Neural cell (in vitro differentiated cells): ENCODE data around the gene KMT2B. TPM values are rescaled to one million over a fixed set of nuclear protein-coding genes. Genes with fewer than 3 reads are reported as not detected.

Experiments
- H2AFZ ChIP-seq: fragments of 200-600, 300-800 bp; sonication (generic), shearing (Covaris generic); 2 replicates; pipeline ENCODE4 v1.6.0; 2014; ENCODE audit warnings: low read depth, mild to moderate bottlenecking, antibody characterized with exemption, low read length, moderate library complexity
- H3F3A ChIP-seq: fragments of 200-600 bp; shearing (Covaris generic); 2 replicates; pipeline ENCODE4 v1.6.1; 2016; ENCODE audit warnings: mild to moderate bottlenecking, moderate library complexity, mixed read lengths, antibody characterized with exemption, low read length; ENCODE audit not compliant: insufficient read depth, poor library complexity, severe bottlenecking
- H3K27ac ChIP-seq: fragments of 200-600, 300-800 bp; sonication (generic), shearing (Covaris generic); 2 replicates; pipeline ENCODE4 v1.5.1; 2014; ENCODE audit warnings: mild to moderate bottlenecking, low read length, moderate library complexity
- H3K27me3 ChIP-seq: fragments of 300-800, 200-600 bp; sonication (generic), shearing (Covaris generic); 2 replicates; pipeline ENCODE4 v1.6.0; 2014; ENCODE audit warnings: mild to moderate bottlenecking, low read depth, low read length, moderate library complexity; ENCODE audit not compliant: insufficient read depth
- H3K36me3 ChIP-seq: fragments of 300-800, 200-600 bp; sonication (generic), shearing (Covaris generic); 2 replicates; pipeline ENCODE4 v1.5.1; 2014; ENCODE audit warnings: mild to moderate bottlenecking, antibody characterized with exemption, low read length, moderate library complexity; ENCODE audit not compliant: insufficient read depth
- H3K4me2 ChIP-seq: fragments of 300-800, 200-600 bp; sonication (generic), shearing (Covaris generic); 2 replicates; pipeline ENCODE4 v1.6.0; 2014; ENCODE audit warnings: mild to moderate bottlenecking, low read length
- H3K4me3 ChIP-seq: fragments of 300-800, 200-600 bp; sonication (generic), shearing (Covaris generic); 2 replicates; pipeline ENCODE4 v1.5.1; 2014; ENCODE audit warnings: mild to moderate bottlenecking, low read length, moderate library complexity
- H3K79me2 ChIP-seq: fragments of 200-600 bp; shearing (Covaris generic); replicated peaks from 2 replicates; pipeline ENCODE4 v1.6.0; 2014; ENCODE audit warnings: mild to moderate bottlenecking, low read length, moderate library complexity; ENCODE audit not compliant: insufficient read depth
- H3K9ac ChIP-seq: fragments of 300-800, 200-600 bp; sonication (generic), shearing (Covaris generic); 2 replicates; pipeline ENCODE4 v1.6.1; 2016; ENCODE audit warnings: mild to moderate bottlenecking, low read length, mixed read lengths
- H3K9me2 ChIP-seq: fragments of 200-600 bp; shearing (Covaris generic); 2 replicates; pipeline ENCODE4 v1.6.1; 2016; ENCODE audit warnings: mild to moderate bottlenecking, low read length, mixed read lengths; ENCODE audit not compliant: insufficient read depth
- H3K9me3 ChIP-seq: fragments of 200-600, 300-800 bp; sonication (generic), shearing (Covaris generic); 2 replicates; pipeline ENCODE4 v1.6.1; 2016; ENCODE audit warnings: mild to moderate bottlenecking, mixed run types, low read length, moderate library complexity, mixed read lengths
- H4K20me1 ChIP-seq: fragments of 200-600 bp; shearing (Covaris generic); 2 replicates; pipeline ENCODE4 v1.6.1; 2016; ENCODE audit warnings: mild to moderate bottlenecking, mixed run types; ENCODE audit not compliant: insufficient read depth
- EP300 ChIP-seq: fragments of 450-650 bp; conservative IDR thresholded peaks from 2 replicates; pipeline ENCODE4 v1.6.1; 2014; ENCODE audit warnings: antibody characterized with exemption, mild to moderate bottlenecking, moderate library complexity; ENCODE audit not compliant: poor library complexity, severe bottlenecking
- EZH2 ChIP-seq: fragments of 200-600, 300-800 bp; shearing (Covaris generic), sonication (generic); IDR thresholded peaks from 2 replicates; pipeline ENCODE4 v1.6.1; 2014; ENCODE audit warnings: antibody characterized with exemption, low read length, borderline replicate concordance, mild to moderate bottlenecking; ENCODE audit not compliant: insufficient read depth, poor library complexity, severe bottlenecking
- POLR2AphosphoS5 ChIP-seq: IDR thresholded peaks from 2 replicates; pipeline ENCODE4 v1.6.1; 2012
- RAD21 ChIP-seq: fragments of 450-650 bp; conservative IDR thresholded peaks from 2 replicates; pipeline ENCODE4 v1.6.1; 2014; ENCODE audit warnings: antibody characterized with exemption, mild to moderate bottlenecking, moderate library complexity
- SMC3 ChIP-seq: fragments of 450-650 bp; conservative IDR thresholded peaks from 2 replicates; pipeline ENCODE4 v1.6.1; 2014; ENCODE audit warnings: antibody characterized with exemption, mild to moderate bottlenecking, moderate library complexity; ENCODE audit not compliant: poor library complexity
- TAF1 ChIP-seq: IDR thresholded peaks from 2 replicates; pipeline ENCODE4 v1.6.1; 2012; ENCODE audit warnings: low read depth
- polyA plus RNA-seq: library from polyadenylated mRNA; depleted of rRNA; stranded (reverse); fragments of >200 nt; gene quantifications from 2 replicates; pipeline ENCODE4 v1.2.3, GENCODE V29; 2014
- TF ChIP-seq, protein P1 (sequence below): fragments of 450-650 bp; IDR thresholded peaks from 2 replicates; pipeline ENCODE4 v1.5.1; 2014; ENCODE audit warnings: antibody characterized with exemption, mild to moderate bottlenecking, moderate library complexity; ENCODE audit not compliant: poor library complexity, severe bottlenecking
- TF ChIP-seq, protein P2 (sequence below): IDR thresholded peaks from 2 replicates; pipeline ENCODE4 v1.6.1; 2012; ENCODE audit warnings: borderline replicate concordance

Gene KMT2B
- polyA plus RNA-seq, 1 donor from 2014 or later = 15.8 TPM

DNA sequence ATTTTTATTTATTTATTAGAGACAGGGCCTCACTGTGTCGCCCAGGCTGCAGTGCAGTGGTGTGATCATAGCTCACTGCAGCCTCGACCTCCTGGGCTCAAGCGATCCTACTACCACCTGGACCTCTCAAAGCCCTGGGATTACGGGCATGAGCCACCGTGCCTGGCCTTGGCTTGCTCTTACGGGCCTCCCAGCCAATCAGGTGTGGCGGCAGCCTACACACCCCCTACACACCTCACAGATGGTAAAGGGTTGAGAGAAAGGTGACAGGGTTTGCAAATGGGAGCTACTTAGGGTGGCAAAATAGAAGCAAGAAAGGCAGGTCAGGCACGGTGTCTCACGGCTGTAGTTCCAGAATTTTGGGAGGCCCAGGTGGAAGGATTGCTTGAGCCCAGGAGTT lies 14.5 kb upstream of the KMT2B start:
- no peaks in the 10 kb centered on the region for H4K20me1 ChIP-seq
- H3K27me3 ChIP-seq = no peaks in the 10 kb centered on the region
- H3K9ac ChIP-seq = no peak overlapping the region
- H2AFZ ChIP-seq = no peak overlapping the region
- H3K36me3 ChIP-seq = no peaks in the 10 kb centered on the region
- H3K9me3 ChIP-seq = no peaks in the 10 kb centered on the region
- no peaks in the 10 kb centered on the region for H3F3A ChIP-seq
- no peaks in the 10 kb centered on the region for H3K9me2 ChIP-seq
- no peak for TF ChIP-seq POLR2AphosphoS5
- TF ChIP-seq RAD21 = no peak
- no peak for TF ChIP-seq EP300
- TF ChIP-seq SMC3 = no peak
- TF ChIP-seq TAF1 = no peak
- TF ChIP-seq, protein P1, sequence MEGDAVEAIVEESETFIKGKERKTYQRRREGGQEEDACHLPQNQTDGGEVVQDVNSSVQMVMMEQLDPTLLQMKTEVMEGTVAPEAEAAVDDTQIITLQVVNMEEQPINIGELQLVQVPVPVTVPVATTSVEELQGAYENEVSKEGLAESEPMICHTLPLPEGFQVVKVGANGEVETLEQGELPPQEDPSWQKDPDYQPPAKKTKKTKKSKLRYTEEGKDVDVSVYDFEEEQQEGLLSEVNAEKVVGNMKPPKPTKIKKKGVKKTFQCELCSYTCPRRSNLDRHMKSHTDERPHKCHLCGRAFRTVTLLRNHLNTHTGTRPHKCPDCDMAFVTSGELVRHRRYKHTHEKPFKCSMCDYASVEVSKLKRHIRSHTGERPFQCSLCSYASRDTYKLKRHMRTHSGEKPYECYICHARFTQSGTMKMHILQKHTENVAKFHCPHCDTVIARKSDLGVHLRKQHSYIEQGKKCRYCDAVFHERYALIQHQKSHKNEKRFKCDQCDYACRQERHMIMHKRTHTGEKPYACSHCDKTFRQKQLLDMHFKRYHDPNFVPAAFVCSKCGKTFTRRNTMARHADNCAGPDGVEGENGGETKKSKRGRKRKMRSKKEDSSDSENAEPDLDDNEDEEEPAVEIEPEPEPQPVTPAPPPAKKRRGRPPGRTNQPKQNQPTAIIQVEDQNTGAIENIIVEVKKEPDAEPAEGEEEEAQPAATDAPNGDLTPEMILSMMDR = no peak
- H3K79me2 ChIP-seq = no peaks in the 10 kb centered on the region
- no peak overlapping the region for H3K4me3 ChIP-seq
- H3K4me2 ChIP-seq = no peak overlapping the region
- H3K27ac ChIP-seq = no peak overlapping the region

DNA sequence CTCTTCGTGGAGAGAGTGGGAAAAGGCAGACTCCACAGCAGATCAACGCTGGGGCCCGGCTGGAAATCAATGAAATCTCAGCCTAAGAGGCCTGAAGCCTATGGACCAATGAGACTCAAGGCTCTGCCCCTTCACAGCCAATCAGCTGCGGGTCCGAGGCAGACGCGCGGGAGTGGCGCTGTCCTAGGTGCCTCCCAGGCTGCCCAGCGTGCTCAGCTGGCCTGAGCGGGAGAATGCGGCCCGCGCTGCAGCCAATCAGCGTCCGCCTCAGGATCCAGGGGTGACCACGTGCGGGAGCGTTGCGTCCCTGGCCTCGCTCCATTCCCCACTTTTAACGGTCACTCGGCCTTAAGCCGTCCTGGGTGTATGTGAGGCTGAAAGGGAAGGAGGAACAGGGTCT lies 13.6 kb upstream of the KMT2B start, which contains the start of gene ZBTB32:
TSS of gene ZBTB32 (plus strand) at position 341 of the 400 bp plus-strand sequence. CDS start 10,069 bp downstream, outside the sequence.
- H3K4me2 ChIP-seq = no peak within 1 kb of the TSS
- no peaks in the 10 kb centered on the region for H3K36me3 ChIP-seq
- no peaks in the 10 kb centered on the region for H3K79me2 ChIP-seq
- no peak within 1 kb of the TSS for H3K27ac ChIP-seq
- no peaks in the 10 kb centered on the region for H3K9me3 ChIP-seq
- H2AFZ ChIP-seq = no peak within 1 kb of the TSS
- no peaks in the 10 kb centered on the region for H3K9me2 ChIP-seq
- H4K20me1 ChIP-seq = no peaks in the 10 kb centered on the region
- H3K27me3 ChIP-seq = no peaks in the 10 kb centered on the region
- TF ChIP-seq TAF1 = no peak
- TF ChIP-seq SMC3 = no peak
- TF ChIP-seq, protein P2, sequence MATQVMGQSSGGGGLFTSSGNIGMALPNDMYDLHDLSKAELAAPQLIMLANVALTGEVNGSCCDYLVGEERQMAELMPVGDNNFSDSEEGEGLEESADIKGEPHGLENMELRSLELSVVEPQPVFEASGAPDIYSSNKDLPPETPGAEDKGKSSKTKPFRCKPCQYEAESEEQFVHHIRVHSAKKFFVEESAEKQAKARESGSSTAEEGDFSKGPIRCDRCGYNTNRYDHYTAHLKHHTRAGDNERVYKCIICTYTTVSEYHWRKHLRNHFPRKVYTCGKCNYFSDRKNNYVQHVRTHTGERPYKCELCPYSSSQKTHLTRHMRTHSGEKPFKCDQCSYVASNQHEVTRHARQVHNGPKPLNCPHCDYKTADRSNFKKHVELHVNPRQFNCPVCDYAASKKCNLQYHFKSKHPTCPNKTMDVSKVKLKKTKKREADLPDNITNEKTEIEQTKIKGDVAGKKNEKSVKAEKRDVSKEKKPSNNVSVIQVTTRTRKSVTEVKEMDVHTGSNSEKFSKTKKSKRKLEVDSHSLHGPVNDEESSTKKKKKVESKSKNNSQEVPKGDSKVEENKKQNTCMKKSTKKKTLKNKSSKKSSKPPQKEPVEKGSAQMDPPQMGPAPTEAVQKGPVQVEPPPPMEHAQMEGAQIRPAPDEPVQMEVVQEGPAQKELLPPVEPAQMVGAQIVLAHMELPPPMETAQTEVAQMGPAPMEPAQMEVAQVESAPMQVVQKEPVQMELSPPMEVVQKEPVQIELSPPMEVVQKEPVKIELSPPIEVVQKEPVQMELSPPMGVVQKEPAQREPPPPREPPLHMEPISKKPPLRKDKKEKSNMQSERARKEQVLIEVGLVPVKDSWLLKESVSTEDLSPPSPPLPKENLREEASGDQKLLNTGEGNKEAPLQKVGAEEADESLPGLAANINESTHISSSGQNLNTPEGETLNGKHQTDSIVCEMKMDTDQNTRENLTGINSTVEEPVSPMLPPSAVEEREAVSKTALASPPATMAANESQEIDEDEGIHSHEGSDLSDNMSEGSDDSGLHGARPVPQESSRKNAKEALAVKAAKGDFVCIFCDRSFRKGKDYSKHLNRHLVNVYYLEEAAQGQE = no peak
- TF ChIP-seq RAD21 = no peak
- TF ChIP-seq, protein P1 = no peak
- no peak for TF ChIP-seq POLR2AphosphoS5
- TF ChIP-seq EZH2 = no peak
- no peaks in the 10 kb centered on the region for H3F3A ChIP-seq
- H3K4me3 ChIP-seq = no peak within 1 kb of the TSS
- H3K9ac ChIP-seq = no peak within 1 kb of the TSS
